ENCODE results near the gene TSHZ1.

GRCh38 chr18:75179819-75180600 lies 30.6 kb upstream of the TSHZ1 start:
- TF ChIP-seq CTCF (IDR thresholded peaks at IDR 0.05; ENCODE audit: low read depth, low read length) (no peak), EZH2phosphoT487 (IDR thresholded peaks at IDR 0.05; ENCODE audit: low read depth) (no peak)

All from OCI-LY3 (cell line).